Testis (tissue), 3 donors: Measurements from ENCODE around the gene ADAMTS13. TPM values are rescaled to one million over a fixed set of nuclear protein-coding genes. Genes with fewer than 3 reads are reported as not detected.
A peak's percentile ranks its signal among the peaks of the same experiment; 100 is the strongest.

Source experiments
- DNase-seq: peaks from one replicate; pipeline ENCODE4 v3.0.0-alpha.2; 2019
- H3K27ac ChIP-seq, 2 donors: fragments of 200-600 bp; sonication (generic); one replicate each; pipeline ENCODE4 v1.5.1; 2019
- H3K27me3 ChIP-seq: fragments of 200-600 bp; sonication (generic); one replicate; pipeline ENCODE4 v1.5.1; 2019
- H3K36me3 ChIP-seq: fragments of 200-600 bp; sonication (generic); one replicate; pipeline ENCODE4 v1.5.1; 2017; ENCODE audit warnings: low read depth; ENCODE audit errors: missing control alignments
- H3K4me1 ChIP-seq: fragments of 200-600 bp; sonication (generic); one replicate; pipeline ENCODE4 v1.5.1; 2019
- H3K4me3 ChIP-seq, 2 donors: fragments of 200-600 bp; sonication (generic); one replicate each; pipeline ENCODE4 v1.5.1; 2017 to 2019
- H3K9me3 ChIP-seq: fragments of 200-600 bp; sonication (generic); one replicate; pipeline ENCODE4 v1.5.1; 2017
- POLR2A ChIP-seq: fragments of 450-650 bp; IDR thresholded peaks from one replicate; pipeline ENCODE4 v1.6.1; 2017; ENCODE audit warnings: antibody characterized with exemption, mild to moderate bottlenecking, moderate library complexity
- WGBS, 2 donors: methylation state at CpG; one replicate each; pipeline ENCODE4 v1.1.5; 2018; 5-methylcytosine and 5-hydroxymethylcytosine counted together
- intact Hi-C: fragments of 100-400 bp; cut with DNase I; formaldehyde crosslinking; loops from one replicate; pipeline ENCODE4 v1.15.1; 2023; ENCODE audit warnings: low total_unique reads
- polyA plus RNA-seq: library from polyadenylated mRNA; stranded (reverse); fragments of 350-450 nt; fragmentation: Illumina TruSeq; extraction: RNeasy Lipid Tissue Mini Kit (QIAGEN cat#74804); gene quantifications from one replicate; pipeline ENCODE4 v1.2.3, GENCODE V29; 2014; ENCODE audit warnings: low read depth, low replicate concordance; ENCODE audit not compliant: insufficient read depth
- total RNA-seq, 2 donors: library from RNA; depleted of rRNA; stranded (reverse); fragments of >200 nt; gene quantifications; one replicate each; pipeline ENCODE4 v1.2.3, GENCODE V29; 2016
- TF ChIP-seq, protein P1 (sequence below), 3 experiments: fragments of 450-650 bp in 2 of 3; fragments of 200-600 bp in 1 of 3; sonication (generic) in 1 of 3; IDR thresholded peaks; one replicate each; pipeline ENCODE4 v1.5.1; 2016 to 2019; ENCODE audit warnings: antibody characterized with exemption in 3 of 3, mild to moderate bottlenecking in 2 of 3, moderate library complexity in 1 of 3

Gene ADAMTS13
- total and polyA plus RNA-seq, 3 donors from 2014 or later, result 15.4 to 21.2 (median 15.6) TPM

DNA sequence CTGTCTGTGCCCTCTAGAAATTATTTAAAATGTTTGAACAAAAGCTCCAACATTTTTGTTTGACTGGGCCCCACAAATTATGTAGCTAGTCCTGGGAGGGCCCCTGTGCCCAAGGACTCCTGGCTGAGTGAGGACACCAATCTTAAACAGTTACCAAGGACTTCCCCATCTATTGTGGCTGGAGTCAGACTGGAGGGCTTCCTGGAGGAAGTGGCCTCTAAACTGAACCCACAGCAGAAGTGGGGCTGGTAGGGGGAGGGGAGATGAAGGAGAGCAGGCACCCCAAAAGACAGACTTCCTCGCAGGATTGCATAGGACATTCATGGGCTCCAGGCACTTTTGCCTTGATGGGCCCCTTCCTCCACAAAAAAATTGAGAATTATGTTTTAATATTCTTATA lies 8.1 kb downstream of the ADAMTS13 start:
- 85 to 90% methylated on average over 1 of the region's 1 CpG for WGBS, 2 donors
- TF ChIP-seq POLR2A, result no peak
- TF ChIP-seq, protein P1, sequence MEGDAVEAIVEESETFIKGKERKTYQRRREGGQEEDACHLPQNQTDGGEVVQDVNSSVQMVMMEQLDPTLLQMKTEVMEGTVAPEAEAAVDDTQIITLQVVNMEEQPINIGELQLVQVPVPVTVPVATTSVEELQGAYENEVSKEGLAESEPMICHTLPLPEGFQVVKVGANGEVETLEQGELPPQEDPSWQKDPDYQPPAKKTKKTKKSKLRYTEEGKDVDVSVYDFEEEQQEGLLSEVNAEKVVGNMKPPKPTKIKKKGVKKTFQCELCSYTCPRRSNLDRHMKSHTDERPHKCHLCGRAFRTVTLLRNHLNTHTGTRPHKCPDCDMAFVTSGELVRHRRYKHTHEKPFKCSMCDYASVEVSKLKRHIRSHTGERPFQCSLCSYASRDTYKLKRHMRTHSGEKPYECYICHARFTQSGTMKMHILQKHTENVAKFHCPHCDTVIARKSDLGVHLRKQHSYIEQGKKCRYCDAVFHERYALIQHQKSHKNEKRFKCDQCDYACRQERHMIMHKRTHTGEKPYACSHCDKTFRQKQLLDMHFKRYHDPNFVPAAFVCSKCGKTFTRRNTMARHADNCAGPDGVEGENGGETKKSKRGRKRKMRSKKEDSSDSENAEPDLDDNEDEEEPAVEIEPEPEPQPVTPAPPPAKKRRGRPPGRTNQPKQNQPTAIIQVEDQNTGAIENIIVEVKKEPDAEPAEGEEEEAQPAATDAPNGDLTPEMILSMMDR (IDR thresholded peaks at IDR 0.05), result no peak
- no peak for DNase-seq
- Histone ChIP-seq H3K36me3 (no peaks in the 10 kb centered on the region), H3K27me3 (no peaks in the 10 kb centered on the region), H3K4me3 (peak overlapping the region in 1 of 2 donors; percentile 36), H3K4me1 (no peaks in the 10 kb centered on the region), H3K9me3 (no peaks in the 10 kb centered on the region), H3K27ac (no peak overlapping the region)
- intact Hi-C loops, result no loop called here

DNA sequence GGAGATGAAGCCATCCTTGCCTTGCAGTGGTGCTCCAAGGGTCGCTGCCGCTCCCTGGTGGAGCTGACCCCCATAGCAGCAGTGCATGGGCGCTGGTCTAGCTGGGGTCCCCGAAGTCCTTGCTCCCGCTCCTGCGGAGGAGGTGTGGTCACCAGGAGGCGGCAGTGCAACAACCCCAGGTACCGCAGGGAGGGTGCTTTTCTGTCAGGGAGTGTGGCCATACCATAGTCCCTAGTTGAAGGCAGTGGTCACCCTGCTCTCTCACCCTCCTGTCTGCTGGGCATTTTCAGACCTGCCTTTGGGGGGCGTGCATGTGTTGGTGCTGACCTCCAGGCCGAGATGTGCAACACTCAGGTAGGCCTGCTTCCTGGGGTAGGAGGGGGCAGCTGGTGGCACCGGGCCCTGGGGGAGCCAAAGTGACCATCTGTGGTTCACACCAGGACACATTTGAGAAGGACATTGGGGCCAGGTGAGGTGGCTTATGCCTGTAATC lies 11.2 kb downstream of the ADAMTS13 start:
- Histone ChIP-seq H3K27ac (no peak overlapping the region), H3K4me1 (no peaks in the 10 kb centered on the region), H3K9me3 (no peaks in the 10 kb centered on the region), H3K4me3 (no peak overlapping the region), H3K36me3 (no peaks in the 10 kb centered on the region), H3K27me3 (no peaks in the 10 kb centered on the region)
- intact Hi-C loops, result no loop called here
- 78 to 86% methylated on average over 3 to 11 of the region's 11 CpGs for WGBS, 2 donors
- no peak for DNase-seq
- TF ChIP-seq POLR2A, result no peak
- TF ChIP-seq, protein P1 (IDR thresholded peaks at IDR 0.05), result no peak

DNA sequence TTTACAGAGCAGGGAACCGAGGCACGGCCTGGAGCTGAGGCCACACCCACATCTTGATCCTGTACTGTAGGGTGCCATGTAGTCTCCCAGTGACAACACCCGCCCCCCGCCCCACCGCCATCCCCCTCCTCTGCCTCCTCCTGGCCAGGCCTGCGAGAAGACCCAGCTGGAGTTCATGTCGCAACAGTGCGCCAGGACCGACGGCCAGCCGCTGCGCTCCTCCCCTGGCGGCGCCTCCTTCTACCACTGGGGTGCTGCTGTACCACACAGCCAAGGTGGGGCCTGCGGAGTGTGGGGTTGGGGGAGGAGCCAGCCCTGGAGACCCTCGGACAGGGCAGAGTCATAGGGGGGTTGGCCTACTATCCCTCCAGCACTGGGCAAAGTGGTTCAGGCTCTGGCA lies 14.5 kb downstream of the ADAMTS13 start:
- Histone ChIP-seq H3K4me1 (no peaks in the 10 kb centered on the region), H3K36me3 (no peaks in the 10 kb centered on the region), H3K27me3 (no peaks in the 10 kb centered on the region), H3K9me3 (no peaks in the 10 kb centered on the region), H3K27ac (no peak overlapping the region), H3K4me3 (no peak overlapping the region)
- intact Hi-C loops, result no loop called here
- TF ChIP-seq, protein P1 (IDR thresholded peaks at IDR 0.05), result no peak
- no peak for TF ChIP-seq POLR2A
- DNase-seq, result no peak
- 67 to 93% methylated on average over 3 to 16 of the region's 16 CpGs for WGBS, 2 donors

DNA sequence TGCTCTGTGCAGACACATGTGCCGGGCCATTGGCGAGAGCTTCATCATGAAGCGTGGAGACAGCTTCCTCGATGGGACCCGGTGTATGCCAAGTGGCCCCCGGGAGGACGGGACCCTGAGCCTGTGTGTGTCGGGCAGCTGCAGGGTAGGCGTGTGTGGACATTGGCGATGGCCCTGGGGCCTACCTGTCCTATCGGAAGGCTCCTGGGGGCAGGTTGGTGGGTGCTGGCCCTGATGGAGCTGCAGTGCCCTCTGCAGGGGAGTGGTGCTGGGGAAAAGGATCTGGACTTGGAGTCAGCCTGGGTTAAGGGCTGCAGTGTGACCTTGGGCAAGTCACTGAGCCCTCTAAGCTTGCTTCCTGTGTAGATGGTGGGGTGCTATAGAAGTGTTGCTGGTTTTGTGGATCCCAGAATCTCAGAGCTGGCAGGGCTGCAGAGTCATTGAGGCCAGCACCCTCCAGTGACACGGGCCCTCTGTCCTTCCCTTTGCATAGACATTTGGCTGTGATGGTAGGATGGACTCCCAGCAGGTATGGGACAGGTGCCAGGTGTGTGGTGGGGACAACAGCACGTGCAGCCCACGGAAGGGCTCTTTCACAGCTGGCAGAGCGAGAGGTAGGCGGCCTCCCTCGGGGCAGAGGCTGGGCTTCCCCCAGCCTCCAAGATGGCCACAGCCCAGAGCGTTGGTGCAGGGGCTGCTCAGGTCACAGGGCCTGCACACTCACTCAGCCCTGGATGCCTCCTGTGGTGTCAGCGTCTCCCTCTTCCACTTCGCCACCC lies 15.8 kb downstream of the ADAMTS13 start:
- no peak for TF ChIP-seq POLR2A
- TF ChIP-seq, protein P1 (IDR thresholded peaks at IDR 0.05), result no peak
- H3K36me3 ChIP-seq, result no peaks in the 10 kb centered on the region
- H3K9me3 ChIP-seq, result no peaks in the 10 kb centered on the region
- no peaks in the 10 kb centered on the region for H3K4me1 ChIP-seq
- no peak overlapping the region for H3K4me3 ChIP-seq
- intact Hi-C loops, result no loop called here
- 93 to 100% methylated on average over 5 to 20 of the region's 20 CpGs for WGBS, 2 donors
- DNase-seq, result no peak
- H3K27me3 ChIP-seq, result no peaks in the 10 kb centered on the region
- H3K27ac ChIP-seq, result no peak overlapping the region

DNA sequence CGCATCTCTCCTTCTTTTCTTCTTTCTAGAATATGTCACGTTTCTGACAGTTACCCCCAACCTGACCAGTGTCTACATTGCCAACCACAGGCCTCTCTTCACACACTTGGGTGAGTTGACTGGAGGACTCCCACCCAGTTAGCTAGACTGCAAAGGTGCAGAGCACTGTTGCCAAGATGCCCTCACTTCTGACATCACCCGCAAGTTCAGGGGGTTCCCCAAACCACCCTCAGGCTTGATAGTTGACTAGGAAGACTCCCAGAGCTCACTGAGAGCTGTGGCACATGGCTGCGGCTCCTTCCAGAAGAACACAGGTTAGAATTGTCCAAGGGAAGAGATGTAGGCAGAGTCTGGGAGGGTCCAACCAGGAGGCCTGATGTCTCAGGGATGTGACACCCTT lies 17.2 kb downstream of the ADAMTS13 start:
- TF ChIP-seq, protein P1 (IDR thresholded peaks at IDR 0.05), result no peak
- TF ChIP-seq POLR2A, result no peak
- intact Hi-C loops, result no loop called here
- Histone ChIP-seq H3K4me3 (no peak overlapping the region), H3K9me3 (no peaks in the 10 kb centered on the region), H3K27ac (no peak overlapping the region), H3K4me1 (no peaks in the 10 kb centered on the region), H3K36me3 (no peaks in the 10 kb centered on the region), H3K27me3 (no peaks in the 10 kb centered on the region)
- 67 to 69% methylated on average over 3 to 4 of the region's 4 CpGs for WGBS, 2 donors
- no peak for DNase-seq
